Erythroblast (primary cell): ENCODE measurements around the gene PPDPF.

Experiments used
- GATA1 ChIP-seq: IDR thresholded peaks from 2 replicates; pipeline ENCODE4 v1.6.1; 2011; ENCODE audit warnings: low read depth, mild to moderate bottlenecking, control low read depth, low read length, moderate library complexity
- POLR2A ChIP-seq: IDR thresholded peaks from 2 replicates; pipeline ENCODE4 v1.6.1; 2011; ENCODE audit warnings: mild to moderate bottlenecking, low read length

DNA sequence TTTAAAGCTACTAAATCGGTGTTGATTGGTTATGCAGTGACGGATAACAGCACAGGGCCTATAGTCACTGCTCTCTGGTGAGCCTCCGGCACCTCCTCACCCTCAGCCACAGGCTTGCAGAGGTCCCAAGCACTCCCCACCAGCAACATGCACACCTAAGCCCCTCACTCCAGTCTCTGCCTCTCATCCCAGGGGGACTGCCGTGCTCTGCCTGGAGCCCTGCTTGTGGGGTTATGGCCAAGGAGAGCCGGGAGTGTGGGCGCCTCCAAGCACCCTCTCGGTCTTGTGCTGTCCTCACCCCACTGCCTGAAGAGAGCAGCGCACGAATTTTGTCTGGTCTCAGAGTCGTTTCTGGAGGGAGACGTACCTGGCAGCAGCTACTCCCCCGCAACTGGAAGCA, 14.8 kb upstream of the PPDPF start:
- TF ChIP-seq POLR2A, result no peak
- TF ChIP-seq GATA1, result no peak
